ENCODE measurements around the gene CELA1.

DNA sequence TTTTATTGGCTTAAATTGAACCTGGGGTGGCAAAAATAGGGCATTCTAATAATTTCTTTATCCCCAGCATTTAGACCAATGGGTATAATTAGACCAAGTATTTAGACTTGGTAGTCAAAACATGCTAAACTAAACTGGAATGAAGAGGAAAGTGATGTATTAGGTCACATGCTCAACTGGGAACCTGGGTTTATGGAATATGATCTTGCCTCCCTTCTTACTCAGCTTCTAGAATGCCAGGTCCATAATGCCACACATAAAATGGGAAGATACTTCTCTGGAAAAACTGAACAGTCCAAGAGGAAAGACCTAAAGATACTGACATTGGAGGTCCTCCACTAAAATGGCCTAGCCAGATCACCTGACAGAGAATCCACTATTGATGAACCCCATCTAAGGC is 16.3 kb downstream of the CELA1 start:
- TF ChIP-seq, protein P1, sequence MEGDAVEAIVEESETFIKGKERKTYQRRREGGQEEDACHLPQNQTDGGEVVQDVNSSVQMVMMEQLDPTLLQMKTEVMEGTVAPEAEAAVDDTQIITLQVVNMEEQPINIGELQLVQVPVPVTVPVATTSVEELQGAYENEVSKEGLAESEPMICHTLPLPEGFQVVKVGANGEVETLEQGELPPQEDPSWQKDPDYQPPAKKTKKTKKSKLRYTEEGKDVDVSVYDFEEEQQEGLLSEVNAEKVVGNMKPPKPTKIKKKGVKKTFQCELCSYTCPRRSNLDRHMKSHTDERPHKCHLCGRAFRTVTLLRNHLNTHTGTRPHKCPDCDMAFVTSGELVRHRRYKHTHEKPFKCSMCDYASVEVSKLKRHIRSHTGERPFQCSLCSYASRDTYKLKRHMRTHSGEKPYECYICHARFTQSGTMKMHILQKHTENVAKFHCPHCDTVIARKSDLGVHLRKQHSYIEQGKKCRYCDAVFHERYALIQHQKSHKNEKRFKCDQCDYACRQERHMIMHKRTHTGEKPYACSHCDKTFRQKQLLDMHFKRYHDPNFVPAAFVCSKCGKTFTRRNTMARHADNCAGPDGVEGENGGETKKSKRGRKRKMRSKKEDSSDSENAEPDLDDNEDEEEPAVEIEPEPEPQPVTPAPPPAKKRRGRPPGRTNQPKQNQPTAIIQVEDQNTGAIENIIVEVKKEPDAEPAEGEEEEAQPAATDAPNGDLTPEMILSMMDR (conservative IDR thresholded peaks at IDR 0.05; ENCODE audit: low read length) = no peak
- TF ChIP-seq EZH2phosphoT487 (IDR thresholded peaks at IDR 0.05; ENCODE audit: borderline replicate concordance, low read depth, low read length) = no peak

Data from OCI-LY7 (cell line).